ENCODE results near the gene TRPV6. TPM values are rescaled to one million over a fixed set of nuclear protein-coding genes. Genes with fewer than 3 reads are reported as not detected.

Gene TRPV6
- total RNA-seq, 1 experiment from 2014 or later, result not detected

DNA sequence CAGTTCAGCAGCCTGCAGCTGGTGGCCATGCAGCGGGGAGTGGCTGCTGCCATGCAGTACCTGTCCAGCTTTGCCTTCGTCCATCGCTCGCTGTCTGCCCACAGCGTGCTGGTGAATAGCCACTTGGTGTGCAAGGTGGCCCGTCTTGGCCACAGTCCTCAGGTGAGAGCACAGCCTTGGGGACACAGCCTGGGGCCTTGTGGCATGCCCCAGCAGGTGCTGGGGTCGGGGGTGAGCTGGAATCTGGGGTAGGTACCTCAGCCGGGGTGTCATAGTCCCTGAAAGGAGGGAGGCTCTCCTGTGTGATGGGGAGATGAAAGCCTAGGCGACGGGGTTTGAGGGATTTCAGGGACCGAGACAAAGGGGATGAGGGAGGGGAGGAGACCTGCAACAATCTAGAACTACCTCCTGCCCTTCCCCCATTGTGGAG lies 16.5 kb downstream of the TRPV6 start:
- no peaks in the 10 kb centered on the region for H3K4me1 ChIP-seq (ENCODE audit: insufficient read depth, low read length, poor library complexity, severe bottlenecking)
- POLR2A ChIA-PET (ENCODE audit: low non-redundant PET), result no interaction called here
- no peak for DNase-seq (ENCODE audit: low spot score)
- intact Hi-C loops (cut with micrococcal nuclease; ENCODE audit: unreplicated experiment), result no loop called here
- H3K27ac ChIP-seq (ENCODE audit: low read depth, low read length, poor library complexity, severe bottlenecking), result no peak overlapping the region
- H3K9me3 ChIP-seq (ENCODE audit: low read depth, low read length, poor library complexity, severe bottlenecking), result no peaks in the 10 kb centered on the region
- no peaks in the 10 kb centered on the region for H3K27me3 ChIP-seq (replicated peaks; ENCODE audit: insufficient read depth, low read depth, low read length, poor library complexity)
- CTCF ChIA-PET, result no interaction called here
- H3K4me3 ChIP-seq (ENCODE audit: low read depth, low read length, poor library complexity, severe bottlenecking), result no peak overlapping the region
- no peak for TF ChIP-seq EZH2 (IDR thresholded peaks at IDR 0.05; ENCODE audit: borderline replicate concordance, low read depth, low read length, poor library complexity, severe bottlenecking)
- TF ChIP-seq, protein P1, sequence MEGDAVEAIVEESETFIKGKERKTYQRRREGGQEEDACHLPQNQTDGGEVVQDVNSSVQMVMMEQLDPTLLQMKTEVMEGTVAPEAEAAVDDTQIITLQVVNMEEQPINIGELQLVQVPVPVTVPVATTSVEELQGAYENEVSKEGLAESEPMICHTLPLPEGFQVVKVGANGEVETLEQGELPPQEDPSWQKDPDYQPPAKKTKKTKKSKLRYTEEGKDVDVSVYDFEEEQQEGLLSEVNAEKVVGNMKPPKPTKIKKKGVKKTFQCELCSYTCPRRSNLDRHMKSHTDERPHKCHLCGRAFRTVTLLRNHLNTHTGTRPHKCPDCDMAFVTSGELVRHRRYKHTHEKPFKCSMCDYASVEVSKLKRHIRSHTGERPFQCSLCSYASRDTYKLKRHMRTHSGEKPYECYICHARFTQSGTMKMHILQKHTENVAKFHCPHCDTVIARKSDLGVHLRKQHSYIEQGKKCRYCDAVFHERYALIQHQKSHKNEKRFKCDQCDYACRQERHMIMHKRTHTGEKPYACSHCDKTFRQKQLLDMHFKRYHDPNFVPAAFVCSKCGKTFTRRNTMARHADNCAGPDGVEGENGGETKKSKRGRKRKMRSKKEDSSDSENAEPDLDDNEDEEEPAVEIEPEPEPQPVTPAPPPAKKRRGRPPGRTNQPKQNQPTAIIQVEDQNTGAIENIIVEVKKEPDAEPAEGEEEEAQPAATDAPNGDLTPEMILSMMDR (conservative IDR thresholded peaks at IDR 0.05; ENCODE audit: low read depth, low read length), result no peak
- no peaks in the 10 kb centered on the region for H3K36me3 ChIP-seq (ENCODE audit: insufficient read depth, low read length, poor library complexity, severe bottlenecking)
- no TSS peak for BruUV-seq (replicated peaks)

DNA sequence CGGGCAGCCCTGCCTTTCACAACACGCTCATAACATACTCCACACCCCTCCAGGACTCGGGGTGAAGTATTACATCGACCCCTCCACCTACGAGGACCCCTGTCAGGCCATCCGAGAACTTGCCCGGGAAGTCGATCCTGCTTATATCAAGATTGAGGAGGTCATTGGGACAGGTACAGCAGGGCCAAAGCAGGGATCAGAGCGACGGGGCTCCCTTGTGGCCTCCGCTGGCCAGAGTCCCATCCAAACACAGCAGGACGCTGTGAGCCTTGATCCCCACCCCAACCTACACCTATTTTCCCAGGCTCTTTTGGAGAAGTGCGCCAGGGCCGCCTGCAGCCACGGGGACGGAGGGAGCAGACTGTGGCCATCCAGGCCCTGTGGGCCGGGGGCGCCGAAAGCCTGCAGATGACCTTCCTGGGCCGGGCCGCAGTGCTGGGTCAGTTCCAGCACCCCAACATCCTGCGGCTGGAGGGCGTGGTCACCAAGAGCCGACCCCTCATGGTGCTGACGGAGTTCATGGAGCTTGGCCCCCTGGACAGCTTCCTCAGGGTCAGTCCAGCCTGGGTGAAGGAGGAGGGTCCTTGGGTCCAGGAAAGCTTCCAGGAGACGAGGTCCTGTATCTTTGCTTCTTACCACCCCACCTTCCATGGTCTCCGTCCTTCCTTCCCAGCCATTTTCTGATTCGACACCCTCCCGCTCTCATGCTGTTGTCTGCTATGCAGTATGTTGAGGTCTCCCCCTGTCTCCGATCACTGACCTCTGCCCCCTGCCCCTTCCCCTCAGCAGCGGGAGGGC lies 17.2 kb downstream of the TRPV6 start:
- BruUV-seq (replicated peaks), result no TSS peak
- CTCF ChIA-PET, result no interaction called here
- TF ChIP-seq, protein P1 (conservative IDR thresholded peaks at IDR 0.05; ENCODE audit: low read depth, low read length), result no peak
- TF ChIP-seq EZH2 (IDR thresholded peaks at IDR 0.05; ENCODE audit: borderline replicate concordance, low read depth, low read length, poor library complexity, severe bottlenecking), result no peak

DNA sequence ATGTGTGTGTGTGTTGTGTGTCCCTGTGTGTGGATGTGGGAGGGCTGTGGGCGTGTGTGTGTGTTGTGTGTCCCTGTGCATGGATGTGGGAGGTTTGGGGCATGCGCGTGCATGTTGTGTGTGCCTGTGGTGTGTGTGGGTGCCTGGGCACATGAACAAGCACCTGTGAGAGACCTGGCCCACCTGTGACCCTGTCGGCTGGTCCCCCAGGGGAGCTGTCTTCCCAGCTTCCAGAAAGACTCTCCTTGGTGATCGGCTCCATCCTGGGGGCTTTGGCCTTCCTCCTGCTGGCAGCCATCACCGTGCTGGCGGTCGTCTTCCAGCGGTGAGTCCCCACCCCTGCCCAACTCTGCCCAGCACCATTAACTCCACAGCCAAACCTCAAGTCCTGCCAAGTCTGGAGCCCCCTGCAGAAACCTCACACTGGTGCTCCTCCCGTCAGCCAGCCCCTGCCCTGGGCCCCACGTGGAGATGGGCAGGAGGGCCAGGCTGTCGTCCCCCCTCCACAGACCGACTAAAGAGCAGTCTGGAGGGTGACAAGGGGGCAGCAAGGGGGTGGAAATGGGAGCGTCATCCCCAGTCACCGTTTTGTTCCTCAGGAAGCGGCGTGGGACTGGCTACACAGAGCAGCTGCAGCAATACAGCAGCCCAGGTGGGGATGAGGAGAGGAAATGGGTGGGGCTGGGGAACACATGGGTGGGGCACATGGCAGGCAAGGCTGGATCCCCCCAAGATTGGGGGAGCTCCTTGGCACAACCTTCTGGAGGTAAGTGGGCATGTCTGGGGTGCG lies 18.0 kb downstream of the TRPV6 start:
- H3K27ac ChIP-seq (ENCODE audit: low read depth, low read length, poor library complexity, severe bottlenecking), result no peak overlapping the region
- ChIA-PET POLR2A (ENCODE audit: low non-redundant PET) (no interaction called here), CTCF (no interaction called here)
- H3K4me1 ChIP-seq (ENCODE audit: insufficient read depth, low read length, poor library complexity, severe bottlenecking), result no peaks in the 10 kb centered on the region
- TF ChIP-seq, protein P1 (conservative IDR thresholded peaks at IDR 0.05; ENCODE audit: low read depth, low read length), result no peak
- TF ChIP-seq EZH2 (IDR thresholded peaks at IDR 0.05; ENCODE audit: borderline replicate concordance, low read depth, low read length, poor library complexity, severe bottlenecking), result no peak
- H3K9me3 ChIP-seq (ENCODE audit: low read depth, low read length, poor library complexity, severe bottlenecking), result no peaks in the 10 kb centered on the region
- H3K36me3 ChIP-seq (ENCODE audit: insufficient read depth, low read length, poor library complexity, severe bottlenecking), result no peaks in the 10 kb centered on the region
- intact Hi-C loops (cut with micrococcal nuclease; ENCODE audit: unreplicated experiment), result no loop called here
- BruUV-seq (replicated peaks), result no TSS peak
- peaks cover 5% of the 10 kb centered on the region for H3K27me3 ChIP-seq (replicated peaks; ENCODE audit: insufficient read depth, low read depth, low read length, poor library complexity)
- H3K4me3 ChIP-seq (ENCODE audit: low read depth, low read length, poor library complexity, severe bottlenecking), result no peak overlapping the region
- DNase-seq (ENCODE audit: low spot score), result no peak

More for the DNA sequence above, 17.2 kb downstream of the TRPV6 start:
- intact Hi-C loops (cut with micrococcal nuclease; ENCODE audit: unreplicated experiment), result no loop called here
- no peak for DNase-seq (ENCODE audit: low spot score)
- H3K4me3 ChIP-seq (ENCODE audit: low read depth, low read length, poor library complexity, severe bottlenecking), result no peak overlapping the region
- no peaks in the 10 kb centered on the region for H3K27me3 ChIP-seq (replicated peaks; ENCODE audit: insufficient read depth, low read depth, low read length, poor library complexity)
- no peaks in the 10 kb centered on the region for H3K36me3 ChIP-seq (ENCODE audit: insufficient read depth, low read length, poor library complexity, severe bottlenecking)
- POLR2A ChIA-PET (ENCODE audit: low non-redundant PET), result no interaction called here
- no peaks in the 10 kb centered on the region for H3K9me3 ChIP-seq (ENCODE audit: low read depth, low read length, poor library complexity, severe bottlenecking)
- no peaks in the 10 kb centered on the region for H3K4me1 ChIP-seq (ENCODE audit: insufficient read depth, low read length, poor library complexity, severe bottlenecking)
- no peak overlapping the region for H3K27ac ChIP-seq (ENCODE audit: low read depth, low read length, poor library complexity, severe bottlenecking)

All from A673 (cell line).